ENCODE data around the gene SLF2. TPM values are rescaled to one million over a fixed set of nuclear protein-coding genes. Genes with fewer than 3 reads are reported as not detected.

The SLF2 gene
- total and polyA plus RNA-seq, 11 donors = 7.5 to 26.9 (median 16.2) TPM

GRCh38 chr10:100930368-100930767 is 17.6 kb downstream of the SLF2 start:
- Histone ChIP-seq H3K4me1 (peaks cover 0 to 24% (median 8%) of the 10 kb centered on the region in 12 donors), H3K27ac (peak overlapping the region in 1 of 12 donors; percentile 36), H3K4me3 (no peak overlapping the region), H3K9me3 (no peaks in the 10 kb centered on the region), H3K36me3 (peaks cover 0 to 100% (median 97%) of the 10 kb centered on the region in 9 donors), H3K27me3 (no peaks in the 10 kb centered on the region)
- ATAC-seq (peak; percentile 36 to 75 (median 56)), DNase-seq (no peak)
- intact Hi-C loops (cut with DNase I) = no loop called here
- TF ChIP-seq CTCF (IDR thresholded peaks at IDR 0.05) (peak in 1 of 12 donors; percentile 18), POLR2A (IDR thresholded peaks at IDR 0.05) (no peak)

- 92 to 97% (median 97%) methylated on average over 3 of the region's 3 CpGs for WGBS, 4 donors
- Histone ChIP-seq H3K4me3 (no peak overlapping the region), H3K27ac (no peak overlapping the region), H3K9me3 (no peaks in the 10 kb centered on the region), H3K27me3 (no peaks in the 10 kb centered on the region), H3K4me1 (peaks cover 0 to 13% (median 5%) of the 10 kb centered on the region in 12 donors), H3K36me3 (peaks cover 0 to 100% (median 99%) of the 10 kb centered on the region in 9 donors)
- intact Hi-C loops (cut with DNase I) = no loop called here
- DNase-seq (no peak), ATAC-seq (no peak)
- TF ChIP-seq CTCF (IDR thresholded peaks at IDR 0.05) (peak in 7 of 12 donors; percentile 11 to 44 (median 35)), POLR2A (IDR thresholded peaks at IDR 0.05) (no peak)
Measured at GRCh38 chr10:100934084-100934659, 21.4 kb downstream of the SLF2 start.

GRCh38 chr10:100939763-100940344 is 27.1 kb downstream of the SLF2 start:
- no peaks in the 10 kb centered on the region for H3K9me3 ChIP-seq
- no peak for ATAC-seq
- H3K36me3 ChIP-seq = peaks cover 0 to 99% (median 97%) of the 10 kb centered on the region in 9 donors
- TF ChIP-seq POLR2A (IDR thresholded peaks at IDR 0.05) (no peak), CTCF (IDR thresholded peaks at IDR 0.05) (no peak)
- intact Hi-C loops (cut with DNase I) = loop anchor here in 1 of 10 donors (2.0 kb wide), 1 partner anchor 21 kb away; no protein-coding TSS in a partner anchor
- no peak overlapping the region for H3K4me3 ChIP-seq
- no peaks in the 10 kb centered on the region for H3K4me1 ChIP-seq
- no peak for DNase-seq
- no peak overlapping the region for H3K27ac ChIP-seq
- H3K27me3 ChIP-seq = no peaks in the 10 kb centered on the region

- DNase-seq (no peak), ATAC-seq (no peak)
- H3K27ac ChIP-seq = no peak overlapping the region
- no peak overlapping the region for H3K4me3 ChIP-seq
- peaks cover 0 to 99% (median 97%) of the 10 kb centered on the region in 9 donors for H3K36me3 ChIP-seq
- no peaks in the 10 kb centered on the region for H3K27me3 ChIP-seq
- 97 to 98% (median 98%) methylated on average over 3 of the region's 3 CpGs for WGBS, 4 donors
- no peak for TF ChIP-seq CTCF (IDR thresholded peaks at IDR 0.05)
- TF ChIP-seq POLR2A (IDR thresholded peaks at IDR 0.05) = no peak
- intact Hi-C loops (cut with DNase I) = no loop called here
- H3K9me3 ChIP-seq = no peaks in the 10 kb centered on the region
- H3K4me1 ChIP-seq = no peaks in the 10 kb centered on the region
Measured at GRCh38 chr10:100942229-100942628, 29.5 kb downstream of the SLF2 start.
